ENCODE data around the gene REEP6. TPM values are rescaled to one million over a fixed set of nuclear protein-coding genes. Genes with fewer than 3 reads are reported as not detected.
"Not testable (repeated sequence)": the region's sequence is repeated elsewhere in the genome, so short reads cannot be mapped to it uniquely, and the experiment has no call there.

The REEP6 gene
- total and polyA plus RNA-seq, 5 donors from 2014 or later = 1.3 to 3.3 (median 2.2) TPM

DNA sequence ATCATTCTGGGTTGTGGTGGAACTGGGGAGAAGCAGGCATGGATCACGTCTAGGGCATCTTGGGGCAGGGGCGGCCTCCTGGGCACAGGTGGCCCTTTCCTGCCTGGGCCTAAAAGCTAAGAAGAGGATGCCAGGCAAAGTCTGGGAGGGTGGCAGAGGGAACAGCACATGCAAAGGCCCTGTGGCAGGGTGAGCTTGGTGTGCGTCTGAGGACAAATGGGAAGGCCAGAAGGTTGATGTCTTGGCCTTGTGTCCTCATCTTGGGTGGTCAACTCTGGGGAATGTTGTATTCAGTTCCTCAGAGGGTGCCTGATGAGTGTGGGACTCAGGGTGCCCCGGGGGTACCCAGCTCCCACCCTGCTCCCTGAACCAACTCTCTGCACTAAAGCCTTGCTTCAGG, 27.5 kb downstream of the REEP6 start:
- H3K27ac ChIP-seq (ENCODE audit: insufficient read depth, low read length, poor library complexity, severe bottlenecking) = no peak overlapping the region
- Mint-ChIP-seq H3K9me3 (peaks cover 0 to 1% (median 0%) of the 10 kb centered on the region in 7 donors), H3K36me3 (no peaks in the 10 kb centered on the region), H3K4me3 (no peak overlapping the region), H3K27me3 (peaks cover 17% of the 10 kb centered on the region), H3K27ac (no peak overlapping the region), H3K4me1 (peaks cover 0 to 3% (median under 1%) of the 10 kb centered on the region in 4 donors)
- H3K27me3 ChIP-seq (ENCODE audit: control insufficient read depth, insufficient read depth, low read length) = no peaks in the 10 kb centered on the region
- no peaks in the 10 kb centered on the region for H3K36me3 ChIP-seq (ENCODE audit: control insufficient read depth, insufficient read depth, low read length)
- no peaks in the 10 kb centered on the region for H3K9me3 ChIP-seq (ENCODE audit: control insufficient read depth in 2 of 2, low read length in 2 of 2)
- H3K4me3 ChIP-seq (ENCODE audit: low read depth, low read length) = no peak overlapping the region
- no peak for DNase-seq
- ATAC-seq (ENCODE audit: low read depth in 2 of 2) = no peak
- peaks cover 5% of the 10 kb centered on the region for H3K4me1 ChIP-seq (ENCODE audit: control insufficient read depth, insufficient read depth, low read length, poor library complexity, severe bottlenecking)

DNA sequence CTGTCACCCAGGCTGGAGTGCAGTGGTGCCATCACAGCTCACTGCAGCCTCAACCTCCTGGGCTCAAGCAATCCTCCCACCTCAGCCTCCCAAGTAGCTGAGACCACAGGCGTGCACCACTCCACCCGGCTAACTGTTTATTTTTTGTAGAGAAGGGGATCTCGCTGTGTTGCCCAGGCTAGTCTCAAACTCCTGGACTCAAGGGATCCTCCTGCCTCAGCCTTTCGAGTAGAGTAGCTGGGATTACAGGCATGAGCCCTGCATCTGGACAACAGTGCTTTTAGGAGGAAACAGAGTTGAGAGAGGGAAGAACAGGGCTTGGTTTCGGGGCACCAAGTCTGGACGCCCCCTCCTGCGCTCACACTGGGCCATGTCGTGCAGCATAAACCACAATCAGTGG, 28.8 kb downstream of the REEP6 start:
- H3K27me3 ChIP-seq (ENCODE audit: control insufficient read depth, insufficient read depth, low read length); H3K4me1 ChIP-seq (ENCODE audit: control insufficient read depth, insufficient read depth, low read length, poor library complexity, severe bottlenecking); H3K36me3 Mint-ChIP-seq; ATAC-seq (ENCODE audit: low read depth in 2 of 2); H3K27ac ChIP-seq (ENCODE audit: insufficient read depth, low read length, poor library complexity, severe bottlenecking); H3K27ac Mint-ChIP-seq; H3K9me3 ChIP-seq (ENCODE audit: control insufficient read depth in 2 of 2, low read length in 2 of 2); H3K4me3 ChIP-seq (ENCODE audit: low read depth, low read length); H3K36me3 ChIP-seq (ENCODE audit: control insufficient read depth, insufficient read depth, low read length); DNase-seq; H3K4me3 Mint-ChIP-seq; H3K9me3 Mint-ChIP-seq; H3K4me1 Mint-ChIP-seq: not testable (repeated sequence)
- H3K27me3 Mint-ChIP-seq = peaks cover 23% of the 10 kb centered on the region

DNA sequence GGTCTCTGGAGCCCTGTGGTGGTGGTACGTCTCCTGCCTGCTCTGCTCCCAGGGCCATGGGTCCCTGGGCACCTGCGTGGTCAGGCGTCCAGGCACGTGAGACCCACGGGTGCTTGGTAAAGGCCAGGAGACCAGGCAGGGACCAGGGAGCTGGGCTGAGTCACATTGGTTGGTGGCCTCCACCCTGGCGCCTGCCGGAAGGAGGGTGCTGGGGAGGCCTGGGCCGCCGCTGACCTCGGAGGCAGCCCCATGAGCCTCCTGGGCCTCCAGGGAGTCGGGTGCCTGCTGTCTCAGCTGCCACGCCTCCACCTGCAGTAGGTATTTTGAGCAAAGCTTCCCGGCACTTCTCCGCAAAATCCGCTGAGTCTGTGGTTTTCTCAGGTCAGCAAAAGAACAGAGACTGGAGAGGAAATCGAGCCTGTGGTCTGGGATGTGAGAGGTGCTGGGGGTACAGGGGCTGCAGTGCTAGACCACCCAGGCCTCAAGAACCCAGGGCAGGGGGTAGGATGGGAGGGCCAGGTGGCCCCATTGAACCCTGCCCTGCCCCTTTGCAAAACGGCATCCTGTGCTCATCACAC, 29.3 kb downstream of the REEP6 start:
- ATAC-seq (ENCODE audit: low read depth in 2 of 2) (no peak), DNase-seq (no peak)
- no peak overlapping the region for H3K4me3 Mint-ChIP-seq
- peaks cover 0 to 4% (median 0%) of the 10 kb centered on the region in 7 donors for H3K9me3 Mint-ChIP-seq
- H3K27me3 Mint-ChIP-seq = peaks cover 23% of the 10 kb centered on the region
- Histone ChIP-seq H3K27me3 (ENCODE audit: control insufficient read depth, insufficient read depth, low read length) (peaks cover 6% of the 10 kb centered on the region), H3K9me3 (ENCODE audit: control insufficient read depth in 2 of 2, low read length in 2 of 2) (no peaks in the 10 kb centered on the region), H3K36me3 (ENCODE audit: control insufficient read depth, insufficient read depth, low read length) (no peaks in the 10 kb centered on the region), H3K4me1 (ENCODE audit: control insufficient read depth, insufficient read depth, low read length, poor library complexity, severe bottlenecking) (no peaks in the 10 kb centered on the region), H3K27ac (ENCODE audit: insufficient read depth, low read length, poor library complexity, severe bottlenecking) (no peak overlapping the region), H3K4me3 (ENCODE audit: low read depth, low read length) (no peak overlapping the region)
- peaks cover 0 to 7% (median 3%) of the 10 kb centered on the region in 4 donors for H3K4me1 Mint-ChIP-seq
- no peaks in the 10 kb centered on the region for H3K36me3 Mint-ChIP-seq
- no peak overlapping the region for H3K27ac Mint-ChIP-seq

DNA sequence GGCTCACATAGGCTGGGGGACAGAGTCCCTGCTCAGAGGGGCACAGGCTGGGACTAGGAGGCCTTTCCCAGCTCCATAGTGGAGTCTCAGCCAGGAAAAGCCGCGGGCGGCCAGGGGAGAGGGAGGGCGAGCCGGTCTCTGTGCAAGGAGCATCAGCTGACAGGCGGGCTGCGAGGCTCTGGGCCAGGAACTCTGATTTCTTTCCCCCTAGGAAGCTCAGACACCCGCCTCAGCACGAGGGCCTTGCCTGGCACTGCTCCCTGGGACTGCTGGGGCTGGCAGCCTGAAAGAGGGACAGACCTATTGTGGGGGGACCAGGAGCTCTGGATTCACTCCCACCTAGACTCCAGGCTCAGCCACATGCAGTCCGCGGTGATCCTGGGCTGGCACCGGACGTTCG, 30.7 kb downstream of the REEP6 start:
- Histone ChIP-seq H3K4me1 (ENCODE audit: control insufficient read depth, insufficient read depth, low read length, poor library complexity, severe bottlenecking) (no peaks in the 10 kb centered on the region), H3K27me3 (ENCODE audit: control insufficient read depth, insufficient read depth, low read length) (peaks cover 6% of the 10 kb centered on the region), H3K9me3 (ENCODE audit: control insufficient read depth in 2 of 2, low read length in 2 of 2) (no peaks in the 10 kb centered on the region), H3K27ac (ENCODE audit: insufficient read depth, low read length, poor library complexity, severe bottlenecking) (no peak overlapping the region), H3K4me3 (ENCODE audit: low read depth, low read length) (no peak overlapping the region), H3K36me3 (ENCODE audit: control insufficient read depth, insufficient read depth, low read length) (no peaks in the 10 kb centered on the region)
- Mint-ChIP-seq H3K27me3 (peaks cover 31% of the 10 kb centered on the region), H3K4me1 (peaks cover 0 to 12% (median 3%) of the 10 kb centered on the region in 4 donors), H3K4me3 (no peak overlapping the region), H3K36me3 (no peaks in the 10 kb centered on the region), H3K9me3 (peaks cover 0 to 4% (median 0%) of the 10 kb centered on the region in 7 donors), H3K27ac (no peak overlapping the region)
- ATAC-seq (ENCODE audit: low read depth in 2 of 2) (no peak), DNase-seq (no peak)

DNA sequence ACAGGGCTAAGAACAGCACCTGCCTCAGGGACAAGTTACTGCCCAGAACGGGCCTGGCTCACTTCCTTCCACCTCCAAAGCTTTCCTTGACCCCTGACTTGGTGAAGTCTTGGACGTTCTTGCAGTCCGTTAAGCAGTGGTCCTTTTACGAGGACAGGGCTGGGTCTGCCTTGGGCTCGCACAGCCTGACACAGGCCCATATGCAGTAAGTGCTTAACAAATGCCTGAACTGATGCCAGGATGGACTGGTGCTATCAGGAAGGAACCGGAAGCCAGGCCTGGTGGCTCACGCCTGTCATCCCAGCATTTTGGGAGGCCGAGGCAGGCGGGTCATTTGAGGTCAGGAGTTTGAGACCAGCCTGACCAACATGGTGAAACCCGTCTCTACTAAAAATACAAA, 31.1 kb downstream of the REEP6 start:
- H3K36me3 ChIP-seq (ENCODE audit: control insufficient read depth, insufficient read depth, low read length) = no peaks in the 10 kb centered on the region
- H3K9me3 ChIP-seq (ENCODE audit: control insufficient read depth in 2 of 2, low read length in 2 of 2) = no peaks in the 10 kb centered on the region
- H3K27ac ChIP-seq (ENCODE audit: insufficient read depth, low read length, poor library complexity, severe bottlenecking) = no peak overlapping the region
- peaks cover 31% of the 10 kb centered on the region for H3K27me3 Mint-ChIP-seq
- DNase-seq = no peak
- H3K4me3 ChIP-seq (ENCODE audit: low read depth, low read length) = no peak overlapping the region
- no peak for ATAC-seq (ENCODE audit: low read depth in 2 of 2)
- H3K27me3 ChIP-seq (ENCODE audit: control insufficient read depth, insufficient read depth, low read length) = peaks cover 6% of the 10 kb centered on the region
- no peak overlapping the region for H3K4me3 Mint-ChIP-seq
- H3K4me1 Mint-ChIP-seq = peaks cover 0 to 12% (median 3%) of the 10 kb centered on the region in 4 donors
- H3K27ac Mint-ChIP-seq = no peak overlapping the region
- H3K4me1 ChIP-seq (ENCODE audit: control insufficient read depth, insufficient read depth, low read length, poor library complexity, severe bottlenecking) = no peaks in the 10 kb centered on the region
- no peaks in the 10 kb centered on the region for H3K36me3 Mint-ChIP-seq
- peaks cover 0 to 3% (median 0%) of the 10 kb centered on the region in 7 donors for H3K9me3 Mint-ChIP-seq

DNA sequence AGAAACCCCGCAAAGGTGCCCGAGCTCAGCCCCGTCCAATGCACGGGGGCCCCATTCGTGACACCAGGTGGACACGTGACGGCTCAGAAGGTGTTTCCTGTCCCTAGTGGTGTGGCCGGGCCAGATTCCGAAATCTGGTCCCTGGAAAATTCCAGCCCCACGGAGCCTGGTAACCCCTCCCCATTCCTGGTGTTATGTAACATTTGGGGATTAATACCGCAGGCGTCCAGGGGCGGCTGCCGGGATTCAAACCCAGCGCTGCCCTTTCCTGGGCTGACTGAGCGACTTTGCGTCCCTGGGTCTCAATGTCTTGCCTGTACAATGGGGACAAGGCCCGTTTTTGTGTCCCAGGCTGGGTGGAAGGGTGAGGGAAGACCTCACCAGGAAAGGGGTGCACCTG, 31.9 kb downstream of the REEP6 start:
- DNase-seq (no peak), ATAC-seq (ENCODE audit: low read depth in 2 of 2) (no peak)
- Histone ChIP-seq H3K36me3 (ENCODE audit: control insufficient read depth, insufficient read depth, low read length) (no peaks in the 10 kb centered on the region), H3K9me3 (ENCODE audit: control insufficient read depth in 2 of 2, low read length in 2 of 2) (no peaks in the 10 kb centered on the region), H3K27ac (ENCODE audit: insufficient read depth, low read length, poor library complexity, severe bottlenecking) (no peak overlapping the region), H3K4me3 (ENCODE audit: low read depth, low read length) (no peak overlapping the region), H3K4me1 (ENCODE audit: control insufficient read depth, insufficient read depth, low read length, poor library complexity, severe bottlenecking) (no peaks in the 10 kb centered on the region), H3K27me3 (ENCODE audit: control insufficient read depth, insufficient read depth, low read length) (peaks cover 6% of the 10 kb centered on the region)
- H3K27ac Mint-ChIP-seq = no peak overlapping the region
- H3K9me3 Mint-ChIP-seq = peaks cover 0 to 3% (median 0%) of the 10 kb centered on the region in 7 donors
- H3K36me3 Mint-ChIP-seq = no peaks in the 10 kb centered on the region
- H3K4me1 Mint-ChIP-seq = peaks cover 0 to 12% (median 3%) of the 10 kb centered on the region in 4 donors
- H3K4me3 Mint-ChIP-seq = no peak overlapping the region
- peaks cover 31% of the 10 kb centered on the region for H3K27me3 Mint-ChIP-seq

DNA sequence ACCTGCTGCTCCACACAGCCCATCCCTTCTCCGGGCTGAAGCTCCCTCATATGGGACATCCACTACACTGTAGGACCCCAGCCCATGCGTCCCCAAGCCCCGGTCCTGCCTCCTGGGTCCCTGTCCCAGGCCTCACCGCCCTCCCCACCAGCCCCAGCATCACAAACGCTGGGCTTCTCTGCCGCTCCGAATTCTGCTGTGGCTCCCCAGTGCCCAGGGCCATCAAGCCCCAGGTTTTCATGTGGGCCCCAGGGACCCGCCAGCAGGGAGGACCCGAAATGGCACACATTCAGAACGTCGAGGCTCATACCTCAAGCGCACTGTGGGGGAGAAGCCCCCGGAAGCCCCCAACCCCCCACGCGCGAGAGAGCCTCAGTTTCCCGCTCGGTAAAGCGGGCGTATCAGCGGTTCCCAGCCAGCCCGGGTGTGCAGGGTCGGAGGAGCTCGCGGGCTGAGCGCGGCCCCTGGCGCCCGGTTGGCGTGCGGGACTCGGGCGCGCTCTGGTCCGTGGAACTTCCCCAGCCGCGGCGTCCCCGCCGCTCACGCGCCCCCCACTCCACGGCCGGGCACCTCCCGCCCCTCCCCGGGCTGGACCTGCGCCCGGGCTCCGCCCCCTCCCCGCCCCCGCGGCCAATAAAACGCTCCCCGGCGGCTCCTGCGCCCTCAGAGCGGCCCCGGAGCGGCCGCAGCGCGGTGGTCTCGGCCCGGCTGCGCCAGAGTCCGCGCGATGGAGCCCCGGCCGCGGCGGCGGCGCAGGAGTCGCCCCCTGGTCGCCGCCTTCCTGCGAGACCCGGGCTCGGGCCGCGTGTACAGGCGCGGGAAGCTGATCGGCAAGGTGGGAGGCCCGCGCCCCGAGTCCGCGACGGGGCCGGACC, 32.7 kb downstream of the REEP6 start, which contains the start of gene PLK5:
Gene PLK5 (plus strand): TSS at position 666 of the 875 bp plus-strand sequence. CDS start 2,920 bp downstream, outside the sequence.
- H3K27ac ChIP-seq (ENCODE audit: insufficient read depth, low read length, poor library complexity, severe bottlenecking) = no peak within 1 kb of the TSS
- ATAC-seq (ENCODE audit: low read depth in 2 of 2) (no peak), DNase-seq (no peak)
- Mint-ChIP-seq H3K9me3 (peaks cover 0 to 3% (median 0%) of the 10 kb centered on the region in 7 donors), H3K36me3 (no peaks in the 10 kb centered on the region), H3K4me1 (peaks cover 0 to 12% (median 3%) of the 10 kb centered on the region in 4 donors), H3K27ac (no peak within 1 kb of the TSS), H3K4me3 (peak within 1 kb of the TSS in 1 of 4 donors; percentile 44), H3K27me3 (peaks cover 31% of the 10 kb centered on the region)
- no peaks in the 10 kb centered on the region for H3K4me1 ChIP-seq (ENCODE audit: control insufficient read depth, insufficient read depth, low read length, poor library complexity, severe bottlenecking)
- no peak within 1 kb of the TSS for H3K4me3 ChIP-seq (ENCODE audit: low read depth, low read length)
- H3K27me3 ChIP-seq (ENCODE audit: control insufficient read depth, insufficient read depth, low read length) = peaks cover 6% of the 10 kb centered on the region
- no peaks in the 10 kb centered on the region for H3K36me3 ChIP-seq (ENCODE audit: control insufficient read depth, insufficient read depth, low read length)
- no peaks in the 10 kb centered on the region for H3K9me3 ChIP-seq (ENCODE audit: control insufficient read depth in 2 of 2, low read length in 2 of 2)
